ENCODE measurements around the gene ITGA2. TPM values are rescaled to one million over a fixed set of nuclear protein-coding genes. Genes with fewer than 3 reads are reported as not detected.

Gene ITGA2
- total and polyA plus RNA-seq, 2 of the 8 experiments (the other 6 are each of a cell fraction or from before 2014, with no cell fraction given), result 1.4 to 7.7 TPM

- no peak overlapping the region for H3K4ac ChIP-seq (replicated peaks; ENCODE audit: insufficient read length, low read depth, low read length)
- H3K23ac ChIP-seq (ENCODE audit: insufficient read length), result no peak overlapping the region
- H3K18ac ChIP-seq (ENCODE audit: extremely low read depth, low read length), result no peak overlapping the region
- H4K91ac ChIP-seq (replicated peaks; ENCODE audit: insufficient read length, low read length), result no peak overlapping the region
- H4K8ac ChIP-seq (ENCODE audit: extremely low read depth, insufficient read depth, low read length), result no peak overlapping the region
- no peak overlapping the region for H3K56ac ChIP-seq (replicated peaks; ENCODE audit: insufficient read length, low read depth, low read length)
- no peak overlapping the region for H2BK15ac ChIP-seq (ENCODE audit: low read length)
- H3K9me3 ChIP-seq (ENCODE audit: insufficient read depth in 2 of 2, low read depth in 1 of 2, low read length in 1 of 2), result no peaks in the 10 kb centered on the region
- no peaks in the 10 kb centered on the region for H4K20me1 ChIP-seq (replicated peaks in 1 of 2; ENCODE audit: control insufficient read depth in 1 of 2, insufficient read depth in 2 of 2, low read length in 2 of 2)
- no peak overlapping the region for H2BK20ac ChIP-seq (ENCODE audit: low read length)
- no peak overlapping the region for H2BK120ac ChIP-seq (replicated peaks; ENCODE audit: low read depth, low read length)
- H2BK5ac ChIP-seq (ENCODE audit: low read depth, low read length), result no peak overlapping the region
- H3K79me1 ChIP-seq (ENCODE audit: low read depth, low read length), result no peaks in the 10 kb centered on the region
- TF ChIP-seq EP300 (IDR thresholded peaks at IDR 0.05; ENCODE audit: borderline replicate concordance in 1 of 2, low read depth in 2 of 2, low read length in 2 of 2), result no peak
- no peak for TF ChIP-seq POLR2A (IDR thresholded peaks at IDR 0.05; ENCODE audit: control extremely low read depth in 1 of 2, low read depth in 2 of 2, low read length in 2 of 2)
- TF ChIP-seq KDM5A (IDR thresholded peaks at IDR 0.05; ENCODE audit: low read length), result no peak
- no peak for TF ChIP-seq SP4 (IDR thresholded peaks at IDR 0.05; ENCODE audit: low read length)
- TF ChIP-seq CTCF (IDR thresholded peaks at IDR 0.05; ENCODE audit: control extremely low read depth in 1 of 3, insufficient read depth in 1 of 3, low read depth in 1 of 3, low read length in 3 of 3), result no peak
- CTCF ChIA-PET (ENCODE audit: partially characterized antibody), result interaction anchor here (1.0 to 2.4 kb wide), 3 partner anchors 8 to 138 kb away, joined by 3 to 12 read pairs (median 3); no protein-coding TSS in a partner anchor
- H3K9ac ChIP-seq (replicated peaks in 1 of 4; ENCODE audit: extremely low read depth in 1 of 4, low read depth in 3 of 4, low read length in 3 of 4), result no peak overlapping the region
- POLR2A ChIA-PET (ENCODE audit: partially characterized antibody), result no interaction called here
- H3K36me3 ChIP-seq (ENCODE audit: control insufficient read depth in 2 of 4, insufficient read depth in 4 of 4, low read length in 3 of 4), result no peaks in the 10 kb centered on the region
- H4K5ac ChIP-seq (ENCODE audit: insufficient read length, low read depth, low read length), result no peak overlapping the region
- no peaks in the 10 kb centered on the region for H3K23me2 ChIP-seq (ENCODE audit: low read depth, low read length)
- DNase-seq (ENCODE audit: low read depth in 1 of 2, low spot score in 2 of 2) (no peak), FAIRE-seq (no peak)
- no peak overlapping the region for H2BK12ac ChIP-seq (ENCODE audit: low read depth, low read length)
- H3K4me2 ChIP-seq (ENCODE audit: insufficient read depth in 1 of 2, low read depth in 2 of 2, low read length in 2 of 2), result no peak overlapping the region
- no peak overlapping the region for H3K14ac ChIP-seq (ENCODE audit: insufficient read length)
- H3K4me3 ChIP-seq (ENCODE audit: extremely low read depth in 1 of 4, insufficient read depth in 2 of 4, low read depth in 3 of 4, low read length in 4 of 4), result no peak overlapping the region
- no peaks in the 10 kb centered on the region for H3K27me3 ChIP-seq (replicated peaks in 1 of 4; ENCODE audit: control insufficient read depth in 3 of 4, extremely low read depth in 1 of 4, insufficient read depth in 3 of 4, low read length in 3 of 4)
- no peak overlapping the region for H2AFZ ChIP-seq (ENCODE audit: low read length)
- no peak overlapping the region for H3K27ac ChIP-seq (ENCODE audit: low read depth, low read length)
- H2AK5ac ChIP-seq (ENCODE audit: low read depth, low read length), result no peak overlapping the region
- WGBS, 2 experiments (ENCODE audit: extremely low coverage in 1 of 2, insufficient coverage in 1 of 2, insufficient read length in 1 of 2, insufficient replicate concordance in 2 of 2, low coverage in 1 of 2, low lambda C conversion rate in 2 of 2, missing lambda C conversion rate in 1 of 2), result 87% methylated on average over 6 of the region's 6 CpGs; no CpG with 5 or more reads in 1 of the 2 experiments
- H3K79me2 ChIP-seq (ENCODE audit: control insufficient read depth in 1 of 2, insufficient read depth in 2 of 2, low read length in 2 of 2), result no peaks in the 10 kb centered on the region
- H3K4me1 ChIP-seq (replicated peaks in 1 of 4; ENCODE audit: control insufficient read depth in 3 of 4, insufficient read depth in 4 of 4, low read length in 3 of 4), result no peaks in the 10 kb centered on the region; a peak in 2 of 7 replicates
Observed at GRCh38 chr5:52956915-52957747, 32.0 kb upstream of the ITGA2 start.

Measured in H1 (cell line).